CD4-positive, CD25-positive, alpha-beta regulatory T cell (primary cell): ENCODE results near the gene TBX15. TPM values are rescaled to one million over a fixed set of nuclear protein-coding genes. Genes with fewer than 3 reads are reported as not detected.
"Not testable (repeated sequence)": the region's sequence is repeated elsewhere in the genome, so short reads cannot be mapped to it uniquely, and the experiment has no call there.

Experiments
- ATAC-seq, 2 donors: fragments of 150-1000 bp; cut with Tn5 transposase; one replicate each; pipeline ENCODE4 v1.10.0; 2021; ENCODE audit warnings: low read depth in 2 of 2, moderate number of reproducible peaks in 2 of 2, moderate library complexity in 1 of 2
- DNase-seq, 3 donors: peaks; one replicate each; pipeline versions ENCODE4 v3.0.0 to v3.0.0-alpha.2; 2012 to 2022; ENCODE audit warnings: mixed read lengths in 1 of 3
- H3K27ac ChIP-seq: one replicate; pipeline ENCODE4 v1.7.0; 2013; ENCODE audit warnings: mild to moderate bottlenecking, low read length; ENCODE audit not compliant: insufficient read depth, poor library complexity, severe bottlenecking
- H3K27me3 ChIP-seq: one replicate; pipeline ENCODE4 v1.7.0; 2013; ENCODE audit warnings: low read length; ENCODE audit not compliant: control insufficient read depth, insufficient read depth
- H3K36me3 ChIP-seq: one replicate; pipeline ENCODE4 v1.7.0; 2013; ENCODE audit warnings: mild to moderate bottlenecking, low read length, moderate library complexity; ENCODE audit not compliant: control insufficient read depth, insufficient read depth
- H3K4me1 ChIP-seq: 2 replicates; pipeline ENCODE4 v1.7.0; 2013; ENCODE audit warnings: mild to moderate bottlenecking, low read length; ENCODE audit not compliant: insufficient read depth, control insufficient read depth, poor library complexity, severe bottlenecking
- H3K4me3 ChIP-seq: one replicate; pipeline ENCODE4 v1.7.0; 2013; ENCODE audit warnings: low read depth, mild to moderate bottlenecking, low read length, moderate library complexity
- H3K9me3 ChIP-seq, 2 experiments: 1 replicate in 1 of 2; 2 replicates in 1 of 2; pipeline ENCODE4 v1.7.0; 2013; ENCODE audit warnings: low read length in 2 of 2, mild to moderate bottlenecking in 1 of 2, moderate library complexity in 1 of 2; ENCODE audit not compliant: control insufficient read depth in 2 of 2
- H3K27ac Mint-ChIP-seq, 3 donors: one replicate each; pipeline ENCODE4 v1.8.0; 2020 to 2022; ENCODE audit warnings: mild to moderate bottlenecking in 3 of 3, mixed read lengths in 3 of 3, moderate library complexity in 2 of 3
- H3K27me3 Mint-ChIP-seq: one replicate; pipeline ENCODE4 v1.8.0; 2022; ENCODE audit warnings: mild to moderate bottlenecking, mixed read lengths
- H3K36me3 Mint-ChIP-seq: one replicate; pipeline ENCODE4 v1.8.0; 2020; ENCODE audit warnings: mixed read lengths
- H3K4me1 Mint-ChIP-seq, 4 donors: one replicate each; pipeline ENCODE4 v1.8.0; 2020 to 2022; ENCODE audit warnings: mixed read lengths in 4 of 4, mild to moderate bottlenecking in 1 of 4
- H3K4me3 Mint-ChIP-seq, 4 donors: one replicate each; pipeline ENCODE4 v1.8.0; 2020 to 2022; ENCODE audit warnings: mild to moderate bottlenecking in 4 of 4, mixed read lengths in 4 of 4, moderate library complexity in 3 of 4
- H3K9me3 Mint-ChIP-seq, 7 donors: one replicate each; pipeline ENCODE4 v1.8.0; 2020 to 2022; ENCODE audit warnings: mixed read lengths in 7 of 7, mild to moderate bottlenecking in 3 of 7, moderate library complexity in 2 of 7
- polyA plus RNA-seq, 4 donors: library from polyadenylated mRNA; unstranded; fragments of 300-500 nt; fragmentation: Illumina TruSeq; gene quantifications; one replicate each; pipeline ENCODE4 v1.2.3, GENCODE V29; 2021
- total RNA-seq: library from RNA; stranded (reverse); gene quantifications from one replicate; pipeline ENCODE4 v1.2.3, GENCODE V29; 2022

Gene TBX15
- total and polyA plus RNA-seq, 5 donors from 2014 or later: not detected

GRCh38 chr1:118925651-118926050 is 62.5 kb downstream of the TBX15 start:
- no peaks in the 10 kb centered on the region for H3K36me3 Mint-ChIP-seq
- DNase-seq: no peak
- no peaks in the 10 kb centered on the region for H3K4me1 Mint-ChIP-seq
- ATAC-seq: no peak
- Histone ChIP-seq H3K36me3 (no peaks in the 10 kb centered on the region), H3K27ac (no peak overlapping the region), H3K27me3 (no peaks in the 10 kb centered on the region), H3K4me3 (no peak overlapping the region), H3K4me1 (no peaks in the 10 kb centered on the region), H3K9me3 (no peaks in the 10 kb centered on the region)
- peak overlapping the region in 1 of 4 donors; percentile 38 for H3K4me3 Mint-ChIP-seq
- peaks cover 0 to 7% (median 3%) of the 10 kb centered on the region in 7 donors for H3K9me3 Mint-ChIP-seq
- no peaks in the 10 kb centered on the region for H3K27me3 Mint-ChIP-seq
- H3K27ac Mint-ChIP-seq: no peak overlapping the region

- Histone ChIP-seq H3K27ac (no peak overlapping the region), H3K27me3 (no peaks in the 10 kb centered on the region), H3K36me3 (no peaks in the 10 kb centered on the region), H3K9me3 (no peaks in the 10 kb centered on the region), H3K4me1 (no peaks in the 10 kb centered on the region), H3K4me3 (no peak overlapping the region)
- H3K27ac Mint-ChIP-seq: no peak overlapping the region
- DNase-seq (no peak), ATAC-seq (no peak)
- no peaks in the 10 kb centered on the region for H3K36me3 Mint-ChIP-seq
- H3K27me3 Mint-ChIP-seq: no peaks in the 10 kb centered on the region
- H3K9me3 Mint-ChIP-seq: peaks cover 0 to 3% (median 1%) of the 10 kb centered on the region in 7 donors
- no peak overlapping the region for H3K4me3 Mint-ChIP-seq
- H3K4me1 Mint-ChIP-seq: no peaks in the 10 kb centered on the region
Measured at GRCh38 chr1:118923319-118923718, 64.8 kb downstream of the TBX15 start.

- H3K27me3 Mint-ChIP-seq: no peaks in the 10 kb centered on the region
- H3K27ac ChIP-seq: no peak overlapping the region
Measured at GRCh38 chr1:118921994-118922393, 66.1 kb downstream of the TBX15 start.

GRCh38 chr1:118920124-118920717 is 67.9 kb downstream of the TBX15 start:
- Mint-ChIP-seq H3K4me1 (no peaks in the 10 kb centered on the region), H3K9me3 (peaks cover 0 to 7% (median 1%) of the 10 kb centered on the region in 7 donors), H3K4me3 (no peak overlapping the region), H3K27me3 (no peaks in the 10 kb centered on the region), H3K27ac (no peak overlapping the region), H3K36me3 (no peaks in the 10 kb centered on the region)
- Histone ChIP-seq H3K4me1 (no peaks in the 10 kb centered on the region), H3K4me3 (no peak overlapping the region), H3K27ac (no peak overlapping the region), H3K36me3 (no peaks in the 10 kb centered on the region), H3K9me3 (no peaks in the 10 kb centered on the region), H3K27me3 (no peaks in the 10 kb centered on the region)
- ATAC-seq: no peak
- no peak for DNase-seq

More at GRCh38 chr1:118921994-118922393, 66.1 kb downstream of the TBX15 start:
- Histone ChIP-seq H3K4me1 (no peaks in the 10 kb centered on the region), H3K27me3 (no peaks in the 10 kb centered on the region), H3K9me3 (no peaks in the 10 kb centered on the region), H3K36me3 (no peaks in the 10 kb centered on the region), H3K4me3 (no peak overlapping the region)
- Mint-ChIP-seq H3K9me3 (peaks cover 0 to 4% (median 1%) of the 10 kb centered on the region in 7 donors), H3K36me3 (no peaks in the 10 kb centered on the region), H3K27ac (no peak overlapping the region), H3K4me3 (no peak overlapping the region), H3K4me1 (no peaks in the 10 kb centered on the region)
- ATAC-seq (no peak), DNase-seq (no peak)

- H3K27me3 Mint-ChIP-seq: no peaks in the 10 kb centered on the region
- no peak overlapping the region for H3K27ac Mint-ChIP-seq
- H3K27me3 ChIP-seq: no peaks in the 10 kb centered on the region
- no peaks in the 10 kb centered on the region for H3K4me1 ChIP-seq
- H3K36me3 Mint-ChIP-seq: no peaks in the 10 kb centered on the region
- DNase-seq (no peak), ATAC-seq (no peak)
- peaks cover 0 to 7% (median 0%) of the 10 kb centered on the region in 7 donors for H3K9me3 Mint-ChIP-seq
- no peaks in the 10 kb centered on the region for H3K36me3 ChIP-seq
- H3K4me1 Mint-ChIP-seq: no peaks in the 10 kb centered on the region
- H3K9me3 ChIP-seq: no peaks in the 10 kb centered on the region
- no peak overlapping the region for H3K4me3 ChIP-seq
- H3K4me3 Mint-ChIP-seq: no peak overlapping the region
- no peak overlapping the region for H3K27ac ChIP-seq
Measured at GRCh38 chr1:118918940-118919259, 69.2 kb downstream of the TBX15 start.

- H3K4me3 ChIP-seq: no peak overlapping the region
- no peaks in the 10 kb centered on the region for H3K27me3 ChIP-seq
- Mint-ChIP-seq H3K36me3 (no peaks in the 10 kb centered on the region), H3K9me3 (peaks cover 0 to 7% (median 0%) of the 10 kb centered on the region in 7 donors), H3K27me3 (no peaks in the 10 kb centered on the region), H3K4me1 (no peaks in the 10 kb centered on the region), H3K4me3 (no peak overlapping the region), H3K27ac (no peak overlapping the region)
- no peak overlapping the region for H3K27ac ChIP-seq
- no peak for ATAC-seq
- no peaks in the 10 kb centered on the region for H3K9me3 ChIP-seq
- H3K4me1 ChIP-seq: no peaks in the 10 kb centered on the region
- H3K36me3 ChIP-seq: no peaks in the 10 kb centered on the region
- DNase-seq: no peak
Measured at GRCh38 chr1:118918230-118918939, 69.8 kb downstream of the TBX15 start.

GRCh38 chr1:118916346-118916745 is 71.8 kb downstream of the TBX15 start:
- H3K4me1 Mint-ChIP-seq, DNase-seq, H3K4me3 Mint-ChIP-seq: not testable (repeated sequence)

More at GRCh38 chr1:118916346-118916745, 71.8 kb downstream of the TBX15 start:
- H3K36me3 ChIP-seq, H3K36me3 Mint-ChIP-seq, H3K27me3 ChIP-seq, H3K27ac ChIP-seq, H3K27ac Mint-ChIP-seq, H3K9me3 Mint-ChIP-seq, H3K27me3 Mint-ChIP-seq, H3K9me3 ChIP-seq, ATAC-seq, H3K4me1 ChIP-seq, H3K4me3 ChIP-seq: not testable (repeated sequence)
